ENCODE measurements around the gene VRTN. TPM values are rescaled to one million over a fixed set of nuclear protein-coding genes. Genes with fewer than 3 reads are reported as not detected.

Gene VRTN
- polyA plus RNA-seq, 4 donors, result 0.24 to 0.85 TPM; not detected in 2

- Histone ChIP-seq H3K27ac (ENCODE audit: low read depth in 1 of 3, low read length in 2 of 3) (no peak overlapping the region), H3K4me3 (ENCODE audit: low read depth in 1 of 3, low read length in 3 of 3) (no peak overlapping the region), H3K36me3 (ENCODE audit: control insufficient read depth in 3 of 3, insufficient read depth in 2 of 3, low read depth in 1 of 3, low read length in 3 of 3) (no peaks in the 10 kb centered on the region), H3K27me3 (ENCODE audit: control insufficient read depth in 3 of 3, insufficient read depth in 3 of 3, low read length in 3 of 3) (peaks cover 0 to 3% (median 0%) of the 10 kb centered on the region in 3 donors), H3K4me1 (ENCODE audit: control insufficient read depth in 3 of 3, insufficient read depth in 2 of 3, low read depth in 1 of 3, low read length in 2 of 3) (no peaks in the 10 kb centered on the region), H3K9me3 (ENCODE audit: control insufficient read depth in 2 of 2, insufficient read depth in 1 of 2, low read depth in 1 of 2, low read length in 1 of 2) (no peaks in the 10 kb centered on the region)
- DNase-seq, result no peak
- 79 to 86% (median 81%) methylated on average over 4 of the region's 4 CpGs for WGBS, 3 donors
- no peak for FAIRE-seq
These were observed 14.4 kb upstream of the VRTN start for GRCh38 chr14:74333909-74334308.

DNA sequence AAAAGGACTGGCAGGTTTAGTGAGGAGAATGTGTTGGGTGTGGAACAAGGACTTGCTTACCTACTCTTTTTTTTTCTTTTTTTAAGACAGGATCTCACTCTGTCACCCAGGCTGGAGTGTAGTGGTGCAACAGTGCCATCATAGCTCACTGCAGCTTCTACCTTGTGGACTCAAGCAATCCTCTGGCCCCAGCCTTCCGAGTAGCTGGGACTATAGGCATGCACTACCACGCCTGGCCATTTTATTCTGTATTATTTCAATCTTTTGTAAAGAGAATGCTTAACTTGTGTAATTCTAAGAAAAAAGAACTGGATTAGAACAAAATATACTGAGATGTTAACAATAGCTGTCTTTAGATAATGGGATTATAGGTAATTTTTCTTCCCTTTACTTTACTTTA lies 1.9 kb upstream of the VRTN start:
- Histone ChIP-seq H3K36me3 (ENCODE audit: control insufficient read depth in 3 of 3, insufficient read depth in 2 of 3, low read depth in 1 of 3, low read length in 3 of 3) (no peaks in the 10 kb centered on the region), H3K4me3 (ENCODE audit: low read depth in 1 of 3, low read length in 3 of 3) (no peak overlapping the region), H3K4me1 (ENCODE audit: control insufficient read depth in 3 of 3, insufficient read depth in 2 of 3, low read depth in 1 of 3, low read length in 2 of 3) (peaks cover 0 to 49% (median 7%) of the 10 kb centered on the region in 3 donors), H3K27ac (ENCODE audit: low read depth in 1 of 3, low read length in 2 of 3) (no peak overlapping the region), H3K27me3 (ENCODE audit: control insufficient read depth in 3 of 3, insufficient read depth in 3 of 3, low read length in 3 of 3) (peaks cover 0 to 6% (median 0%) of the 10 kb centered on the region in 3 donors), H3K9me3 (ENCODE audit: control insufficient read depth in 2 of 2, insufficient read depth in 1 of 2, low read depth in 1 of 2, low read length in 1 of 2) (no peaks in the 10 kb centered on the region)
- no peak for FAIRE-seq
- WGBS, 3 donors, result 79 to 90% (median 88%) methylated on average over 2 of the region's 2 CpGs
- DNase-seq, result peak in 1 of 2 donors; percentile 30

DNA sequence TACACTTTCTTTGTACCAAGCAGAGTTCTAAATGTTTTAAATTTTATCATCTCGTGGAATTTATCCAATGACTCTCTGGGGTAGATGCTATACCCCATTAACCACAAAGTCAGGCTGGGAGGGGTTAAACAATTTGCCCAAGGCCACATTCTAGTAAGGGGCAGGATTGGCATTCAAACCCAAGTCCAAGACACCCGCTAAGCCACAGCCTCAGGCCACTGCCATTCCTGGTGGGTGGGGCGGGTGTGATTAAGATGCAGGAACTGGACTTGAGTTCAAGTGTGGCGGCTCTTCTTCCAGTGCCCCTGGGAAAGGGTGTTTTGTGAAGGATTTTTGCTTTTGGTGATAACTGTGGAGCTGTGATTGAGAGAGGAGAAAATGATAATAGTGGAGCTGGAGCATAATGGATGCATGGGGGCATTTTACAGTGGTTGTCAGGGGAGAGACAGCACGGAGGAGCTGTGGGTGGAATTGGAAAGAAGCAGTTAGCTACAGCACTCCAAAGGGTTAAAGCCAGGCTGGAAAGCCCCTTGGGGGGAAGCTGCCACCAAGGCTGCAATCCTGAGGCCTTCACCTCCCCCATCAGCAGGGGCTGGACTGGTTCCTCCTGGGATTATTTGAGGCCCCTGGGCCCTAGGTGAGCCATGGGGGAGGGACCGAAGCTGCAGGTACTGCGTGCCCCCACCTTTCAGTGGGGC lies 1.0 kb upstream of the VRTN start:
- no peaks in the 10 kb centered on the region for H3K36me3 ChIP-seq (ENCODE audit: control insufficient read depth in 3 of 3, insufficient read depth in 2 of 3, low read depth in 1 of 3, low read length in 3 of 3)
- peaks cover 0 to 47% (median 7%) of the 10 kb centered on the region in 3 donors for H3K4me1 ChIP-seq (ENCODE audit: control insufficient read depth in 3 of 3, insufficient read depth in 2 of 3, low read depth in 1 of 3, low read length in 2 of 3)
- FAIRE-seq (no peak), DNase-seq (no peak)
- peaks cover 0 to 6% (median 0%) of the 10 kb centered on the region in 3 donors for H3K27me3 ChIP-seq (ENCODE audit: control insufficient read depth in 3 of 3, insufficient read depth in 3 of 3, low read length in 3 of 3)
- no peaks in the 10 kb centered on the region for H3K9me3 ChIP-seq (ENCODE audit: control insufficient read depth in 2 of 2, insufficient read depth in 1 of 2, low read depth in 1 of 2, low read length in 1 of 2)
- H3K4me3 ChIP-seq (ENCODE audit: low read depth in 1 of 3, low read length in 3 of 3), result no peak overlapping the region
- H3K27ac ChIP-seq (ENCODE audit: low read depth in 1 of 3, low read length in 2 of 3), result no peak overlapping the region
- 76 to 79% (median 78%) methylated on average over 7 of the region's 7 CpGs for WGBS, 3 donors

DNA sequence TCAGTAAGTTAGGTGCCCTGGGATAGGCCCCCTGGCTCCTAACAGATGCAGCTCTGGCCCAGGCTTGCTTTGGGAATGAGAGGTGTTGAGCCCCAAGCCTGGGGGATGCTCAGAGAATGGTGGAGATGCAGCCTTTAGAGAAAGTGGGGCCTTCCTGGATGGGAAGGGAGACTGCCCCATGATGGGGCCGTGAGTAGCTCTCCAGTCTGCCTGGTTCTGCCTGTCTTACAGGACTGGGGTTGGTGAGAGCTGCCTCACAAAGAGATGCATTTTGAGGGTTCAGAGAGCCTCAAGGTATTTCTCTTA lies 523 bp upstream of the VRTN start:
- FAIRE-seq (no peak), DNase-seq (no peak)
- peaks cover 0 to 47% (median 7%) of the 10 kb centered on the region in 3 donors for H3K4me1 ChIP-seq (ENCODE audit: control insufficient read depth in 3 of 3, insufficient read depth in 2 of 3, low read depth in 1 of 3, low read length in 2 of 3)
- no peaks in the 10 kb centered on the region for H3K9me3 ChIP-seq (ENCODE audit: control insufficient read depth in 2 of 2, insufficient read depth in 1 of 2, low read depth in 1 of 2, low read length in 1 of 2)
- no peak overlapping the region for H3K4me3 ChIP-seq (ENCODE audit: low read depth in 1 of 3, low read length in 3 of 3)
- H3K27me3 ChIP-seq (ENCODE audit: control insufficient read depth in 3 of 3, insufficient read depth in 3 of 3, low read length in 3 of 3), result peaks cover 0 to 6% (median 0%) of the 10 kb centered on the region in 3 donors
- no peaks in the 10 kb centered on the region for H3K36me3 ChIP-seq (ENCODE audit: control insufficient read depth in 3 of 3, insufficient read depth in 2 of 3, low read depth in 1 of 3, low read length in 3 of 3)
- no peak overlapping the region for H3K27ac ChIP-seq (ENCODE audit: low read depth in 1 of 3, low read length in 2 of 3)
- WGBS, 3 donors, result 50 to 71% (median 53%) methylated on average over 1 of the region's 1 CpG

- H3K4me3 ChIP-seq (ENCODE audit: low read depth in 1 of 3, low read length in 3 of 3), result no peak overlapping the region
- peaks cover 0 to 6% (median 0%) of the 10 kb centered on the region in 3 donors for H3K27me3 ChIP-seq (ENCODE audit: control insufficient read depth in 3 of 3, insufficient read depth in 3 of 3, low read length in 3 of 3)
- no peaks in the 10 kb centered on the region for H3K36me3 ChIP-seq (ENCODE audit: control insufficient read depth in 3 of 3, insufficient read depth in 2 of 3, low read depth in 1 of 3, low read length in 3 of 3)
- H3K9me3 ChIP-seq (ENCODE audit: control insufficient read depth in 2 of 2, insufficient read depth in 1 of 2, low read depth in 1 of 2, low read length in 1 of 2), result no peaks in the 10 kb centered on the region
- H3K27ac ChIP-seq (ENCODE audit: low read depth in 1 of 3, low read length in 2 of 3), result peak overlapping the region in 1 of 3 donors; percentile 64
- peaks cover 0 to 47% (median 7%) of the 10 kb centered on the region in 3 donors for H3K4me1 ChIP-seq (ENCODE audit: control insufficient read depth in 3 of 3, insufficient read depth in 2 of 3, low read depth in 1 of 3, low read length in 2 of 3)
- FAIRE-seq, result no peak
- 51 to 71% (median 69%) methylated on average over 13 to 17 of the region's 17 CpGs for WGBS, 3 donors
- no peak for DNase-seq
These were observed 628 bp downstream of the VRTN start for GRCh38 chr14:74348735-74349463.

DNA sequence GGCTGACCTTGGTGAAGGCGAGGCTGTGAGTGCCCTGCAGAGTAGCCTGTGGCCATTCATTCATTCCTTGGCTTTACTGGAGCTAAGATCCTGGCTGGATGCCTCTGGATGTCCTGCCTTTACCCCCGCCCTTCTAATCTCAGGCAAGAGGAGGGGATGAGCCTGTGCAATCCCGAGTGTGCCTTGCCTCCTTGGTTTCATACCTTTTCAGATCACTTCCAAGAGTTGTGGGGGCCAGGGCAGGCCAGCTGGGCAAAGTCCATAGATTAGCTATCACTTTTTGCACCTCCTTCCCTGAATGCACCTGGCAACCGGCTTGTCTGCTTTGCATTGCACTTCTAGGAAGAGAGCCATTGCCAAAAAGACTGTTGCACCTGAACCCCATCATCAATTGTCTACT lies 1.5 kb downstream of the VRTN start:
- H3K4me3 ChIP-seq (ENCODE audit: low read depth in 1 of 3, low read length in 3 of 3), result no peak overlapping the region
- no peaks in the 10 kb centered on the region for H3K36me3 ChIP-seq (ENCODE audit: control insufficient read depth in 3 of 3, insufficient read depth in 2 of 3, low read depth in 1 of 3, low read length in 3 of 3)
- WGBS, 3 donors, result 13 to 33% (median 21%) methylated on average over 4 of the region's 4 CpGs
- H3K9me3 ChIP-seq (ENCODE audit: control insufficient read depth in 2 of 2, insufficient read depth in 1 of 2, low read depth in 1 of 2, low read length in 1 of 2), result no peaks in the 10 kb centered on the region
- peaks cover 0 to 47% (median 7%) of the 10 kb centered on the region in 3 donors for H3K4me1 ChIP-seq (ENCODE audit: control insufficient read depth in 3 of 3, insufficient read depth in 2 of 3, low read depth in 1 of 3, low read length in 2 of 3)
- peaks cover 0 to 6% (median 0%) of the 10 kb centered on the region in 3 donors for H3K27me3 ChIP-seq (ENCODE audit: control insufficient read depth in 3 of 3, insufficient read depth in 3 of 3, low read length in 3 of 3)
- no peak for FAIRE-seq
- peak overlapping the region in 2 of 3 donors; percentile 45 to 73 for H3K27ac ChIP-seq (ENCODE audit: low read depth in 1 of 3, low read length in 2 of 3)
- DNase-seq, result peak; percentile 84 to 94

DNA sequence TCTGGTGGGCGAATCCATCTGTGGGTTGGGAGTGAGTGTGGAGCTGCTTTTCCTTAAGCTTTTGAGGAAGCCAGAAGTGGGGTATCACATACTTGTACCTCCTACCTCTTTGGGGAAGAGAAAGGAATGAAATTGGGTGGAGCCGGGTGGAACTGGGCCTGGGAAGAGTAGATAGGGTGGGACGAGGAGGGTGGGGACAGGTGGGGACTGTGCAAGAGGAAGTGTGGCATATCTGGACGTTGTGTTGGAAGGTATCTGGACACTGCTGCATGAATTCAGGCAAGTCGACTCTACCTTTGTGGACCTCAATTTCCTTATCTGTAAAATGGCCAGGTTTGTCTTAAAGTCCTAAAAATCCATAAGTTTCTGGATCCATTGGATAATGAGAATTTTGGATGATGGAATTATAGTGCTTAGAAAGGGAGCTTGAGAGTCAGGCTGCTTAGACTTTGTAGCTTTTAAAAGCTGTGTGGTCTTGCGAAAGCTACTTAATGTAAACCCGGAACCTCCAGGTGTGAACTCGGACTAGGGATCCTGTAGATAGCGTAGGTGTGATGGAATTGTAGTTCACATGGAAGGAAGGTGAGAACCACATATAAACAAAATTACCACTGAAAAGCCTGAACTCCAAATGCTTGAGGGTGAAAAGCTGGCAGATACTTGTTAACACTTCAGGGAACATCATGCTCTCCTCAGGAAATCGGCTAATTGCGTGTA lies 2.1 kb downstream of the VRTN start:
- Histone ChIP-seq H3K4me1 (ENCODE audit: control insufficient read depth in 3 of 3, insufficient read depth in 2 of 3, low read depth in 1 of 3, low read length in 2 of 3) (peaks cover 0 to 47% (median 7%) of the 10 kb centered on the region in 3 donors), H3K9me3 (ENCODE audit: control insufficient read depth in 2 of 2, insufficient read depth in 1 of 2, low read depth in 1 of 2, low read length in 1 of 2) (no peaks in the 10 kb centered on the region), H3K4me3 (ENCODE audit: low read depth in 1 of 3, low read length in 3 of 3) (no peak overlapping the region), H3K27ac (ENCODE audit: low read depth in 1 of 3, low read length in 2 of 3) (peak overlapping the region in 2 of 3 donors; percentile 45 to 73), H3K27me3 (ENCODE audit: control insufficient read depth in 3 of 3, insufficient read depth in 3 of 3, low read length in 3 of 3) (peaks cover 0 to 6% (median 0%) of the 10 kb centered on the region in 3 donors), H3K36me3 (ENCODE audit: control insufficient read depth in 3 of 3, insufficient read depth in 2 of 3, low read depth in 1 of 3, low read length in 3 of 3) (no peaks in the 10 kb centered on the region)
- peak; percentile 43 to 76 for DNase-seq
- no peak for FAIRE-seq
- 12 to 28% (median 17%) methylated on average over 11 of the region's 11 CpGs for WGBS, 3 donors

DNA sequence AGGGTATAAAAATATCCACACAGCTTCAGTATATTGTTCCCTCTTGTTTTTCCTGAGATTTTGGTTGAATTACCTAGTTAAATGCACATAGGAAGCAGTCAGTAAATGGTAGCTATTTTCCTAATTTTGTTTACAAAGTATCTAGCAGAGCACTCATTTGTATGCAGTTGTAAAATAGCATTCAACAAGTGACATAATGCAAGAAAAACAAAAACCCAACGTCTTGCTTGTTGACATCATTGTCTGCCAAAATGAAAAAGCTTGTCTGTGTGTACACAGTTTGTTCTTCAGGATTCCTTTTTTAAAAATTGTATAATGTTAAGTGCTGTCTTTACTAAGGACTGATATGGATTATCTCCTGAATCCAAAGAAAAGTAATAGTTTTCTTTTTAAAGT lies 2.7 kb downstream of the VRTN start:
- Histone ChIP-seq H3K4me3 (ENCODE audit: low read depth in 1 of 3, low read length in 3 of 3) (no peak overlapping the region), H3K9me3 (ENCODE audit: control insufficient read depth in 2 of 2, insufficient read depth in 1 of 2, low read depth in 1 of 2, low read length in 1 of 2) (no peaks in the 10 kb centered on the region), H3K27me3 (ENCODE audit: control insufficient read depth in 3 of 3, insufficient read depth in 3 of 3, low read length in 3 of 3) (peaks cover 0 to 6% (median 0%) of the 10 kb centered on the region in 3 donors), H3K4me1 (ENCODE audit: control insufficient read depth in 3 of 3, insufficient read depth in 2 of 3, low read depth in 1 of 3, low read length in 2 of 3) (peaks cover 0 to 47% (median 7%) of the 10 kb centered on the region in 3 donors), H3K36me3 (ENCODE audit: control insufficient read depth in 3 of 3, insufficient read depth in 2 of 3, low read depth in 1 of 3, low read length in 3 of 3) (no peaks in the 10 kb centered on the region), H3K27ac (ENCODE audit: low read depth in 1 of 3, low read length in 2 of 3) (peak overlapping the region in 2 of 3 donors; percentile 14 to 73)
- DNase-seq (no peak), FAIRE-seq (no peak)
- 0 to 12% (median 5%) methylated on average over 1 of the region's 1 CpG for WGBS, 3 donors

All from small intestine (tissue), 7 donors.